GM18508 (cell line): ENCODE measurements around the gene MYO1H.

Experiments used
- ATAC-seq: cut with Tn5 transposase; IDR thresholded peaks from one replicate; pipeline ENCODE4 v1.9.1; 2021; ENCODE audit warnings: moderate number of reproducible peaks; ENCODE audit not compliant: insufficient read depth, unreplicated experiment

Gene MYO1H

GRCh38 chr12:109343677-109344076, 4.0 kb upstream of the MYO1H start:
- ATAC-seq, result no peak

GRCh38 chr12:109345428-109345827, 2.3 kb upstream of the MYO1H start:
- no peak for ATAC-seq

GRCh38 chr12:109346920-109347319, 780 bp upstream of the MYO1H start:
- no peak for ATAC-seq

GRCh38 chr12:109352184-109352583, 4.5 kb downstream of the MYO1H start:
- ATAC-seq, result no peak

- ATAC-seq, result no peak
Observed at GRCh38 chr12:109356577-109356976, 8.9 kb downstream of the MYO1H start.

GRCh38 chr12:109357032-109357431, 9.3 kb downstream of the MYO1H start:
- no peak for ATAC-seq

GRCh38 chr12:109358154-109358869, 10.6 kb downstream of the MYO1H start:
- ATAC-seq, result no peak

- ATAC-seq, result no peak
Observed at GRCh38 chr12:109359131-109359690, 11.5 kb downstream of the MYO1H start.

GRCh38 chr12:109369831-109370230, 22.1 kb downstream of the MYO1H start:
- no peak for ATAC-seq

- ATAC-seq, result no peak
Observed at GRCh38 chr12:109377139-109377685, 29.5 kb downstream of the MYO1H start.

- ATAC-seq, result no peak
Observed at GRCh38 chr12:109378569-109378968, 30.9 kb downstream of the MYO1H start.

- no peak for ATAC-seq
Observed at GRCh38 chr12:109382031-109382430, 34.3 kb downstream of the MYO1H start.

- no peak for ATAC-seq
Observed at GRCh38 chr12:109383240-109383639, 35.5 kb downstream of the MYO1H start.

- no peak for ATAC-seq
Observed at GRCh38 chr12:109385339-109386058, 37.8 kb downstream of the MYO1H start.

- no peak for ATAC-seq
Observed at GRCh38 chr12:109386059-109386433, 38.3 kb downstream of the MYO1H start.

- no peak for ATAC-seq
Observed at GRCh38 chr12:109387425-109388166, 39.9 kb downstream of the MYO1H start.

GRCh38 chr12:109388167-109388563, 40.5 kb downstream of the MYO1H start:
- no peak for ATAC-seq

GRCh38 chr12:109389146-109389545, 41.4 kb downstream of the MYO1H start:
- ATAC-seq, result no peak

GRCh38 chr12:109393437-109394345, 46.0 kb downstream of the MYO1H start:
- ATAC-seq, result no peak

GRCh38 chr12:109394891-109395290, 47.2 kb downstream of the MYO1H start:
- ATAC-seq, result no peak
